Fibroblast of peridontal ligament (primary cell): ENCODE results near the gene FRAS1.
"Not testable (repeated sequence)": the region's sequence is repeated elsewhere in the genome, so short reads cannot be mapped to it uniquely, and the experiment has no call there.

Source experiments
- DNase-seq: peaks from one replicate; pipeline ENCODE4 v3.0.0-alpha.2; 2010; ENCODE audit errors: extremely low read depth

The FRAS1 gene

DNA sequence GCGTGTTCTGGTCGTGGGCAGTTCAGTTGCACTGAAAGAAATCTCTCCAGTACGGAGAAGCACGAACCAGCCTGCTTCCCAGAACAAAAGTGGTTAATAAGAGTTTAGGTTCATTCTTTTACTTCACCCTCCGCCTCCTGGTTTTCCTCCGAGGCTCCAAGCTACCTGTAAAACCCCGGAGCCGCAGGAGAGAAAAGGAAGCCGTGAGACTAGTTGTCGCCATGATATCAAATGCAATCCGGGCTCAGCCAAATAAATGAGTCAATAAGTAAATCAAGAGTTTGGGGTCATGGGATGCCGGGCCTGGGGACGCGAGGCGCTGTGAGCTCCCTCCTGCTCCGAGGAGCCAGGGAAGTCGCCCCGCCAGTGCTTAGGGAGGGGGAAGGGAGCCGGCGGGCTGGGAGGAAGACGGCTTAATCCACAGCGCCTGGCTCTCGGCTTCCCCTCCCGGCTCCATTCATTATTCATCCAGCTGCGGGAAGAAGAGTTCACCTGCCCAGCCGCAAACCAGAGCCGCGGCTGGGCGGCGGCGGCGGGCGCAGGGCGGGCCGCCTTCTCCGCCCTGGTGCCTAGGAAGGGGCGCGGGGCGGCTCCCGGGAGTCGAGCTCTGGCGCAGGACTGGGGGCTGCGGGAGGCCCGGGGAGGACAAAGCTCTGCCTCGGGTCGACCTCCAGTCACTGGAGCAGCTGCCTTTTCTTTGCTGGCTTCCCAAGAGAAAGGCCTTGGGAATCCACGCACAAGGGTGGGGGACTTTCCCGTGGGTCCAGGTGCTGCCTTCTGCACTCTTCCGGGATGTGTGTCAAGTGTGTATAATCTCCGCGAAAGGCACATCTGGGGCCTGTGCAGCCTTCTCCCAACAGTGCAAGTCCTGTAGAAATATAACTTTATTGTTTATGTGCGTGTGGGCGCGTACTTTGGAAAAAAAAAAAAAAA lies 1.7 kb downstream of the FRAS1 start:
- peak; percentile 11 for DNase-seq

DNA sequence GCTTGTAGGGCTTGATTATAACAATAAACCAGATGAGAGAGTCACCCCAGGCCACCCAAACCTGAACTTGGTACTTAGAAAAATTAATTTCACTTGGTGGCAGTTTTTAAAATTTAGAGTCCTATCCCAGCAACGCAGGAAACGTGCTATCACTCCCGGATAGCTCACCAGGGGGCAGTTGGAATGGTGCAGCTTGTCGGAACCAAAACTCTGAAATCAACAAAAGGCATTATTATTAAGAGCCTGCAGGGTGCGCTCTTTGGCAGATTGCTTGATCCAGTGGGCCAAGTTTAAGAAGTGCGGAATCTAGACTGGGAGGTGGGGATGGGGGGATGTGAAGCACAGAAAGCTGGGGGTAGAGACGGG lies 2.4 kb downstream of the FRAS1 start:
- DNase-seq = peak; percentile 80

- no peak for DNase-seq
These were observed 2.8 kb downstream of the FRAS1 start for GRCh38 chr4:78059938-78060337.

GRCh38 chr4:78061939-78062570 lies 4.9 kb downstream of the FRAS1 start:
- no peak for DNase-seq

DNA sequence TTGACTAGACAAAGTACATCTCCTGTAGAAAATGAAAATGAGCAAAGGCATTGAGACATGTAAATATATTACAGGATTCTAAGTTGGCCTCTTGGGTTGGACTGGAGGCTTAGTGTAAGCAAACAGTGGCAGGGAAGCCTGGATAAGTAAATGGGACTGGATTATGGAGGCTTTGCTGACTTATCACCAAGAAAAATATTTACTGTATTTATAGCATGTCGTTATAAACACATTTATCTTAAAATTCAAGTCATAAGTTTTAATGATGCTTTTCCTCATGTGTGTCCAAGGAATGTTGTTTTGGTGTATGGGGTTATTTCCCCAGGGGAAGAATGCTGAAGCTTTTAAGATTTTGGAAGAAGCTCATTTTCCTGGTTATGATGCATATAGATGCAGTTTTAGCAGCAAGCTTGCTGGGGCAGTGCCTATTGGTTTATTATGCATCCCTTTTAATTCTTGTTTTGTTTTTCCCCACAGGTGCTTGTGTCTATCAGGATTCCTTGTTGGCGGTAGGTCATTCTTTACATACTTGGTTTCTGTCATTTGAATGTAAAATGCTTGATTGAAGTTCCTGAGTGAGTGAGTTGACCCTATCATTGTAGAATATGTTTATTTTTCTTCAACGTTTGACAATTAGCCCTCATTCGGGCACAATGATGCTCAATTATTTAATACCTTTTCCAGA lies 8.5 kb downstream of the FRAS1 start:
- no peak for DNase-seq

DNA sequence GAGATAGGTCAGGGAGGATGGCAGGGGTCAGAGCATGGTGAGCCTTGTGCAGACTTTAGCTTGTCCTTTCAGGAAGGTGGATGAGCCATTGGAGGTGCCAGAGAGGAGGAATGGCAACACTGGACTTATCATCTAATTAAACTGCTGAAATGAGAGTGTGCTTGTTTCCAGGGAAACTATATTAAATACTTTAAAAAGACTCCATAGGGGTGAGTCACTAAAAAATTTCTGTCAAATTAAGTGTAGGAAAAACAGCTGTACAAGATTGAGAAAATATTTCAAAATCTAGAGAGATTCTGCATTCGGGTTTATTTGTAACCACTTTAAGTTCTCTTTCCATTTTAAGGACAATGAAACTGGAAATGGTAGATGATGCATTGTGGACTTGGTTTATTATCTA lies 11.4 kb downstream of the FRAS1 start:
- DNase-seq = no peak

GRCh38 chr4:78069319-78069718 lies 12.2 kb downstream of the FRAS1 start:
- no peak for DNase-seq

DNA sequence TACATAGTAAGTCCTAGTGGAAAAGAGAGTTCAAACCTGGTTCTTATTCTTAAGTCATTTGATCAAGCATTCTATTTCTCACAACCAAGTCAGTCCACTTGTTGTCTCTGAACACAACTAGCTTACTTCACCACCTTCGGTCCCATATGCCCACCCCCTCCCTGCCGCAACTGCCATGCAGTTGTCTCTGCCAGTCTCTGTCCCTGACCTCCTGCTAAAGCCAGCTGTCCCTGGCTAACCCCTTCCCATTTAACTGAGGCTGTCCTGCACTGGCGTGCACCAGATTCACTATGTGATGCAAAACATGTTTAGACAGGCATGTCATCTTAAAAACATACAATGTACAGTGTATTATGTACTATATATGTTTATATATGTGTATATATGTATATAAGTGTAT lies 12.7 kb downstream of the FRAS1 start:
- no peak for DNase-seq

DNA sequence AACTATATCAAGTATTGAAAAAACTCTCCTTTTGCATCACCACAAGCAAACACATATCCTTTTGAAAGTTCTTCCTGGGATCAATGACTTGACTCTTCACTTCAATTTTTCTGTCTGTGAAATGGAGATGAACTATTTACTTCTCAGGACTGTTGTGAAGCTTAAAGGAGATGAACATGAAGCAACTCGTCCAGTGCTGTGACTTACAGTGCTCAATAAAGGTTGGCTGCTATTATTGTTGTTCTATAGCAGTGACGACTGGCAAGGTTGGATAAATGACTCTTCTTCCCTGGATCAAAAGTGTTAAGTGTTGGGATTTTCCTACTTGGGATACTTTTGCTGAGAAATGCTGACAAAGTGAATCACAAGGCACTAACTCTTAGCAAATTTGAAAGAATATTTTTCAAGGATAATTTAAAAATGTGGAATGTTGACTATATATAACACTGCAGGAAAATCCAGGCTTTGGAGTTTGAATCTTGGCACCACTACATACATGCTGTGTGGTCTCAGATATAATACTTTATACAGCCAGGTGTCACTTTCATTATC lies 13.7 kb downstream of the FRAS1 start:
- no peak for DNase-seq

- no peak for DNase-seq
These were observed 17.6 kb downstream of the FRAS1 start for GRCh38 chr4:78074759-78075158.

GRCh38 chr4:78075986-78076385 lies 18.9 kb downstream of the FRAS1 start:
- DNase-seq = no peak

GRCh38 chr4:78078101-78078500 lies 21.0 kb downstream of the FRAS1 start:
- no peak for DNase-seq

DNA sequence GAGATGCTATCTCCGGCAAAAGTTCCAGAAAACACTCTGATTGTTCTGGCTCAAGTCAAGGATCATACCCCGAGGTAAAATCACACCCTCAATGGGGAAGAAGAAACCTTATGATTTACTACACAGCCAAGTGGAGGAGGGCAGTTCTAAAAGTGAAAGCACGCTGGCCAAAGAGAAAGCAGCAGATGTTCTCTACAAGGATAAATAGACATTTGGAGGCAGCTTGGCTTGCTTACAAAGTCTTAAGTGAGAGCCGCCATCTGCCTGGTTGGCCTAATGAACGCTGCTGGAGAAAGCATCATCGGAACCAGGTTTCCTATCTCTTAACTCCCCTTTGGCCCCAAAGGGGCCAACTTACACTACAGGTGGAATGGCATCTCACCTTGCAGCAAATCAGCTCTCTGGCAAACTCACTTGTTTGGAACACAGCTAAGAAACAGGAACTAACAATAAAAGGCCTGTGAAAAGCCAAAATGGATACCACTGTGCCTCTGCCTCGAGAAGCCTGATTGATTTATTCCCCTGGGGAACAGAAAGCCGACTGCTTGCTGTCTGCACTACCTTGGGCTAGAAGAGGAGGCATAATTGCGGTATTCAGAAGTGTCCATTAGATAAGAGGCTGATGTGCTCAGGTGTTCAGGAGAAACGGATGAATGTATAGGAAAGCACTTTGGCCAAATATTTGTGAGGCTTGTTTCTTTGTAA lies 22.8 kb downstream of the FRAS1 start:
- no peak for DNase-seq

GRCh38 chr4:78081541-78081940 lies 24.4 kb downstream of the FRAS1 start:
- no peak for DNase-seq

- no peak for DNase-seq
These were observed 25.9 kb downstream of the FRAS1 start for GRCh38 chr4:78083035-78083434.

DNA sequence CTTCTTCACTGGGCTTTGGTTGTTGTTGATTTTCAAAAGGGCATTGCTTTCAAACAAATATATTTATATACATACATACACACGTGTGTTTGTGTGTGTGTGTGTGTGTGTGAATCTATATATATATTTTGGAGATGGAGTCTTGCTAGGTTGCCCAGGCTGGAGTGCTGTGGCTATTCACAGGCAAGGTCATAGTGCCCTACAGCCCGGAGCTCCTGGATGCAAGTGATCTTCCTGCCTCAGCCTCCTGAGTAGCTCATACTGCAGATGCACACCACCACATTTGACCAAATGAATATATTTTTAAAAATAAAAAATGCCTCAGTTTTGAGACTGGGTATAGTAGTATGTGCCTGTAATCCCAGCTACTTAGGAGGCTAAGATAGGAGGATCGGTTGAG lies 34.4 kb downstream of the FRAS1 start:
- no peak for DNase-seq

DNA sequence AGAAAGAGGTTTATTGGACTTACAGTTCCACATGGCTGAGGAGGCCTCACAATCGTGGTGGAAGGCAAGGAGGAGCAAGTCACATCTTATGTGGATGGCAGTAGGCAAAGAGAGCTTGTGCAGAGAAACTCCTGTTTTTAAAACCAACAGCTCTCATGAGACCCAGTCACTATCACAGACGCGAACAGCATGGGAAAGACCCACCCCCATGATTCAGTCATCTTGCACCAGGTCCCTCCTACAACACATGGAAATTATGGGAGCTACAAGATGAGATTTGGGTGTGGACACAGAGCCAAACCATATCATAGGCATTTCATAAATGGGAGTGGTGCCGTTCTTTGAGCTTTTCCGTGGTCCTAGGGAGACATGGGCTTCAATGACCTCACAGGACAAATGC lies 35.2 kb downstream of the FRAS1 start:
- not testable (repeated sequence) for DNase-seq

GRCh38 chr4:78092850-78093249 lies 35.7 kb downstream of the FRAS1 start:
- no peak for DNase-seq

- no peak for DNase-seq
These were observed 38.0 kb downstream of the FRAS1 start for GRCh38 chr4:78095081-78095480.

GRCh38 chr4:78099058-78099457 lies 41.9 kb downstream of the FRAS1 start:
- no peak for DNase-seq

DNA sequence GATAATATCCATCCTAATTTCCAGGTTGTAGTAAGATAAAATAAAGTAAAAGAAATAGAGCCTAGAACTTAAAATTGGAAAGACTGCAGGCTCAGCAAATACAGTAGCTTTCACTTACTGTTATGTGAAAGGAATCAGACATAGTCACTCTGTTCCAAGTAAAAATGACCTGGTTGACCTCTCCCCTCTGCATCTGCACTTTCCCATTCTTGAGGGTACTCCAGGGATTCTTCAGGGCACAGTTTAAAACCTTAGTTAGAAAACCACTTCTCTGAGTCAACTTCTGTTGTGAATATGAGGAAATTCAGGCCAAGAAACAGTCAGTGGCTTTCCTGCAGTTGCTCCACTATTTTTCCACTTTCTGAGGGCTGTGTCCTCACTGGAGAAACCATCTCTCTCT lies 42.9 kb downstream of the FRAS1 start:
- DNase-seq = peak; percentile 46

DNA sequence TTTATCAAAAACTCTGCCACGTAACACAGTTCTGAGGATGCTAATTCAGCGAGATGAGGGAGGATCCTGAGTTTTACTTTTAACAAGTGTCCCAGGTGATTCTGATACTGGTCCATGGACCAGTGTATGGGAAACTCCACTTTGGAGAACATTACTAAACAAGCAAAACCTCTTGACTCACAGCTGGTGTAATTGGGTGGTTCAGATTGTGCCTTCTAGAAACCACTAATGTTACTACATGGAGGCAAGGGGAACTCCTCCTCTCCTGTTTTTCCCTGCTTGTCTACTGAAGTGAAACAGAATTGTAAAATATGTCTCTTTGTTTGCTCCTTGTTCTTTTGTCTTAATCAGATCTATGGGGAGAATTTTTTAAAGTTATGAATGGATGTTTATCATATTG lies 62.6 kb downstream of the FRAS1 start:
- DNase-seq = peak; percentile 2
